GM06990 (cell line): ENCODE measurements around the gene TLE4.

Experiments
- DNase-seq: peaks from one replicate; pipeline ENCODE4 v3.0.0-alpha.2; 2011; ENCODE audit not compliant: insufficient read length; ENCODE audit errors: extremely low read depth
- H3K27me3 ChIP-seq: replicated peaks from 2 replicates; pipeline ENCODE4 v1.6.0; 2011; ENCODE audit warnings: low read length; ENCODE audit not compliant: control insufficient read depth, insufficient read depth
- H3K36me3 ChIP-seq: 2 replicates; pipeline ENCODE4 v1.5.1; 2011; ENCODE audit warnings: low read length; ENCODE audit not compliant: control insufficient read depth, insufficient read depth
- H3K4me3 ChIP-seq: replicated peaks from 2 replicates; pipeline ENCODE4 v1.5.1; 2011; ENCODE audit warnings: low read depth, mild to moderate bottlenecking, control low read depth, low read length
- TF ChIP-seq, protein P1 (sequence below): IDR thresholded peaks from 2 replicates; pipeline ENCODE4 v1.5.1; 2011; ENCODE audit warnings: low read length, control low read depth, mild to moderate bottlenecking, inconsistent platforms; ENCODE audit not compliant: insufficient read depth, poor library complexity, severe bottlenecking

The TLE4 gene

DNA sequence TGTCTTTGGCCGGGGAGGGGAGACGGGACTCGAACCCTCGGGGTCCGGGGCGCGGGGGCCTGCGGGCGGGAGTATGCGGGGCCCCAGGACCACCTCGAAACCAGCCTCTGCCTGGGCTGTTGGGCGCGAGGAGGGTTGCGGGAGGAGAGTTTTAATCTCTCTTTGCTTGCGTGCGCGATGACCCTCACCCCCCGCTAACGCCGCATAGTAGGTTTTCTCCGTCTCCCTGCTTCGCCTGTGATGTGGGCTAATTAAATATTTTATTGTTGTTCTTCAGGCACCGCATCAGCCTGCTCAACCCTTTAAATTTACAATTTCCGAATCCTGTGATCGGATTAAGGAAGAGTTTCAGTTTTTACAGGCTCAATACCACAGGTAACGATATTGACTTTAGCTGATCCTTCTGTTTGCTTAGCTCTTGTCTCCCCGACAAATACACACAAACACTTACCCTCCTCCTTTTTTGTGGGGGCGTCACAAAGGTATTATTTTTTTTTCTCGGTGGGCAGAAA, 1.7 kb downstream of the TLE4 start:
- TF ChIP-seq, protein P1, sequence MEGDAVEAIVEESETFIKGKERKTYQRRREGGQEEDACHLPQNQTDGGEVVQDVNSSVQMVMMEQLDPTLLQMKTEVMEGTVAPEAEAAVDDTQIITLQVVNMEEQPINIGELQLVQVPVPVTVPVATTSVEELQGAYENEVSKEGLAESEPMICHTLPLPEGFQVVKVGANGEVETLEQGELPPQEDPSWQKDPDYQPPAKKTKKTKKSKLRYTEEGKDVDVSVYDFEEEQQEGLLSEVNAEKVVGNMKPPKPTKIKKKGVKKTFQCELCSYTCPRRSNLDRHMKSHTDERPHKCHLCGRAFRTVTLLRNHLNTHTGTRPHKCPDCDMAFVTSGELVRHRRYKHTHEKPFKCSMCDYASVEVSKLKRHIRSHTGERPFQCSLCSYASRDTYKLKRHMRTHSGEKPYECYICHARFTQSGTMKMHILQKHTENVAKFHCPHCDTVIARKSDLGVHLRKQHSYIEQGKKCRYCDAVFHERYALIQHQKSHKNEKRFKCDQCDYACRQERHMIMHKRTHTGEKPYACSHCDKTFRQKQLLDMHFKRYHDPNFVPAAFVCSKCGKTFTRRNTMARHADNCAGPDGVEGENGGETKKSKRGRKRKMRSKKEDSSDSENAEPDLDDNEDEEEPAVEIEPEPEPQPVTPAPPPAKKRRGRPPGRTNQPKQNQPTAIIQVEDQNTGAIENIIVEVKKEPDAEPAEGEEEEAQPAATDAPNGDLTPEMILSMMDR, result no peak
- no peak for DNase-seq
- Histone ChIP-seq H3K27me3 (no peaks in the 10 kb centered on the region), H3K4me3 (peak overlapping the region; percentile 86), H3K36me3 (no peaks in the 10 kb centered on the region)

DNA sequence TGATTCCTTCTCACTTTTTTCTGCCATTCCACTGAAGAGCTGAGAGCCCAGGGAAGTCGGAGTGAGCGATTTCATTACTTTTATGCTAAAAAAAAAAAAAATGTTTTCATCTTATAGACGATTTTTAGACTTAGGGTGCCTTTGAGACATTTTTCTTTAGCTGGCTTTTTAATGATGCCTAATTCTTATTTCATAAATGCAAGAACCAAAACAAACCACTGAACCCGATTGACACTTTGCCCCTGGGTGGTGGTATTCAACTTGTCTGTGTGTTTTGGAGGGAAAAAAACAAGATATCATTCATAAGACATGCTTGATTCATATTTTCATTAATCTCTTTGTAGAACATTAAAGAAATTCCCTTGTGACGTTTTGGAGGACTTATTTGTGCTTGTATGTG, 2.4 kb downstream of the TLE4 start:
- TF ChIP-seq, protein P1, result no peak
- DNase-seq, result no peak
- H3K27me3 ChIP-seq, result no peaks in the 10 kb centered on the region
- H3K36me3 ChIP-seq, result no peaks in the 10 kb centered on the region
- H3K4me3 ChIP-seq, result peak overlapping the region; percentile 86

DNA sequence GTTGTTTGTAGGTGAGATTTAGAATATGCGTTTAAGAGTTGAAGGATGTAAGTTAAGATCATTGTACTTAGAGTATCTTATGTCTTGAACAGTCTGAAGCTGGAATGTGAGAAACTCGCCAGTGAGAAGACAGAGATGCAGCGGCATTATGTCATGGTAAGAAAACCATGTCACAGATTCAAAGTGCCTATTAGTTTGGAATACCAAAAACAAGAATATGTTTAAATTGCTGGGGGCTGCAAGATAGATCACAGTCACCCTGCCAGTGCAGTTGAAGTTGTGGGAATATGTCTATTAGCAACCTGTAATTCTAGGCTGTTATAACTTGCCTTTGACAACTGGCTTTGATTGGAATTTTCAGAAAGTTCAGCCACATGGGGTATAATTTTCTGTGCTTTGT, 3.0 kb downstream of the TLE4 start:
- DNase-seq, result no peak
- Histone ChIP-seq H3K36me3 (no peaks in the 10 kb centered on the region), H3K4me3 (no peak overlapping the region; the same call in 1 of the 2 replicates), H3K27me3 (no peaks in the 10 kb centered on the region)
- TF ChIP-seq, protein P1, result no peak

DNA sequence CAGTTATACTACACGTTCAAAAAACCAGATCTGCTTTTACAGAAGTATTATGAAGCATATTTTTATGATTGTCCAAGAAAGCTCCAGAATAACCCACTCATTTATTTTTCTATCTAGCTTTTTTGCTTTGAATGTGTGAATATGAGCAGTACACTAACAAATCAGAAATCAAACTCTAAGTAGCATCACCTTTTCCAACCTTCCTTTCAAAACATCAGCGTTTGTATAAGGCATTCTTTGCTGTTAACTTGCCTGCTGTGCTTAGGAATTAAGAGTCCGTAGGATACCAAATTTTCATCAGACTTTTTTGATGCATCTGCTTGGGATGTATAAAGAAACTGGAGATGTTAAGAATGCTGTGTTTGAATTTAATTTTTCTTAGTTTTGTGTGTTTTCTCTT, 3.8 kb downstream of the TLE4 start:
- TF ChIP-seq, protein P1, result no peak
- no peak overlapping the region for H3K4me3 ChIP-seq
- H3K36me3 ChIP-seq, result peaks cover 2% of the 10 kb centered on the region
- H3K27me3 ChIP-seq, result no peaks in the 10 kb centered on the region
- DNase-seq, result no peak

DNA sequence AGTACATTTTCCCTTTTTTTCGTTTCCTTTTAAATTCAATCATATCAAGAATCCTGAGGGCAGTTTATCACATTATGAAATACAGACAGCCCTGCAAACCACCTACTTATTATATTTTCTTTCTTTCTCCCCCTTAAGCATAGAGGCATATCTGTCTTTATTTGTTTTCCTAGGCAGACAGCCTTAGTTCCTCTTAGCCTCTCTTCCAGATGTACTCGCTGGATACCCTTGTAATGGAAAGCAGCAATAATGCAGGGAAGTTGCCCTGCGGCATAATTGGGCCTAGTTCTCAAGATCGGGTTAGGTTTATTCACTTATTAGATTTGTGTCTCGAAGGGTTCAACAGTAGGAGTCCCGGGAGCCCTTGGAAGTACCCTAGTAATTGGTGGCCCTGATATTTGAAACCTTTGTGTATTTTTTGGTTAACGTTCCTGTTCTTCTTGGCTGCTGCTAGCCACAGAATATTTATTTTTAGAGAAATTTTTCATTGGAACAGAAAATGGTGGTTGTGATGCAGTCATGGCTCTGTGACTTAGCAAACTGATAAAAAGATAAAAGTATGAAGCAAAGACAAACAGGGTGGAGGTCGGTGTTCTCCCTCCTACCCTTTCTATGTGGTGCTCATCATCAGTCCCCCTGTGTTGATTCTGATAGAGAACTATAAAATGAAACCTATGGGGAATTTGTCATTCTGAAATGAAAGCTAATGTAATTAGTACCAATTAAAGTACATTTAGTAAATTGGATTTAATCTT, 6.4 kb downstream of the TLE4 start:
- H3K27me3 ChIP-seq, result no peaks in the 10 kb centered on the region
- H3K4me3 ChIP-seq, result no peak overlapping the region
- DNase-seq, result no peak
- TF ChIP-seq, protein P1, result no peak
- H3K36me3 ChIP-seq, result peaks cover 4% of the 10 kb centered on the region
